GM18505 (cell line): ENCODE measurements around the gene COX20.
A peak's percentile ranks its signal among the peaks of the same experiment; 100 is the strongest.

ENCODE experiments used
- ATAC-seq: cut with Tn5 transposase; IDR thresholded peaks from one replicate; pipeline ENCODE4 v1.9.1; 2021; ENCODE audit not compliant: unreplicated experiment
- POLR2A ChIP-seq: IDR thresholded peaks from 4 replicates; pipeline ENCODE4 v1.6.1; 2011; ENCODE audit warnings: borderline replicate concordance; ENCODE audit not compliant: insufficient read depth, insufficient read length; ENCODE audit errors: extremely low read depth

Gene COX20

GRCh38 chr1:244836584-244836983 is 1.1 kb downstream of the COX20 start:
- ATAC-seq: no peak
- TF ChIP-seq POLR2A: no peak

GRCh38 chr1:244837597-244838258 is 2.3 kb downstream of the COX20 start:
- no peak for TF ChIP-seq POLR2A
- ATAC-seq: no peak

- no peak for TF ChIP-seq POLR2A
- ATAC-seq: no peak
Measured at GRCh38 chr1:244839656-244840055, 4.2 kb downstream of the COX20 start.

GRCh38 chr1:244840219-244840794 is 4.8 kb downstream of the COX20 start:
- ATAC-seq: no peak
- TF ChIP-seq POLR2A: no peak

GRCh38 chr1:244841273-244841927 is 5.9 kb downstream of the COX20 start:
- TF ChIP-seq POLR2A: no peak
- no peak for ATAC-seq

GRCh38 chr1:244843148-244843978 is 7.9 kb downstream of the COX20 start:
- no peak for TF ChIP-seq POLR2A
- no peak for ATAC-seq

GRCh38 chr1:244844155-244845121 is 9.0 kb downstream of the COX20 start:
- no peak for ATAC-seq

GRCh38 chr1:244846653-244847052 is 11.2 kb downstream of the COX20 start:
- no peak for ATAC-seq
- TF ChIP-seq POLR2A: no peak

More at GRCh38 chr1:244844155-244845121, 9.0 kb downstream of the COX20 start:
- TF ChIP-seq POLR2A: no peak

- no peak for ATAC-seq
Measured at GRCh38 chr1:244849189-244849866, 13.9 kb downstream of the COX20 start.

GRCh38 chr1:244850099-244850852 is 14.8 kb downstream of the COX20 start:
- no peak for ATAC-seq
- no peak for TF ChIP-seq POLR2A

More at GRCh38 chr1:244849189-244849866, 13.9 kb downstream of the COX20 start:
- no peak for TF ChIP-seq POLR2A

GRCh38 chr1:244850896-244851295 is 15.4 kb downstream of the COX20 start:
- ATAC-seq: no peak
- peak; percentile 13 for TF ChIP-seq POLR2A

- no peak for TF ChIP-seq POLR2A
- ATAC-seq: no peak
Measured at GRCh38 chr1:244851546-244852231, 16.2 kb downstream of the COX20 start.
